HepG2 (cell line): Measurements from ENCODE around the gene CST3.

Experiments used
- FOXK1 ChIP-seq: sonication (generic); formaldehyde crosslinking; IDR thresholded peaks from 2 replicates; pipeline ENCODE4 v1.4.0; 2020; ENCODE audit warnings: low read depth, missing genetic modification reagents, borderline replicate concordance
- HMG20B ChIP-seq: conservative IDR thresholded peaks from 2 replicates; pipeline ENCODE4 v1.6.1; 2016; ENCODE audit warnings: missing genetic modification reagents, missing compliant biosample characterization
- JUND ChIP-seq: sonication (generic); formaldehyde crosslinking; IDR thresholded peaks from 2 replicates; pipeline ENCODE4 v1.8.0; 2022; ENCODE audit warnings: mild to moderate bottlenecking, missing genetic modification reagents
- ZKSCAN8 ChIP-seq: IDR thresholded peaks from 2 replicates; pipeline ENCODE4 v1.6.1; 2016; ENCODE audit warnings: borderline replicate concordance, missing genetic modification reagents, missing compliant biosample characterization
- ZNF558 ChIP-seq: sonication (generic); formaldehyde crosslinking; IDR thresholded peaks from 2 replicates; pipeline ENCODE4 v1.9.0; 2022; ENCODE audit warnings: mild to moderate bottlenecking, missing genetic modification reagents, borderline replicate concordance
- TF ChIP-seq, protein P1 (sequence below): sonication (generic); formaldehyde crosslinking; IDR thresholded peaks from 2 replicates; pipeline ENCODE4 v1.4.0; 2020; ENCODE audit warnings: mild to moderate bottlenecking, low read depth, missing genetic modification reagents
- TF ChIP-seq, protein P2 (sequence below): sonication (generic); formaldehyde crosslinking; IDR thresholded peaks from 2 replicates; pipeline ENCODE4 v1.5.0; 2020; ENCODE audit warnings: mild to moderate bottlenecking, missing genetic modification reagents, moderate library complexity
- TF ChIP-seq, protein P3 (sequence below), 2 experiments: IDR thresholded peaks; 2 replicates each; pipeline ENCODE4 v1.6.1; 2011 to 2012; ENCODE audit warnings: low read length in 2 of 2, borderline replicate concordance in 1 of 2, low read depth in 1 of 2, mild to moderate bottlenecking in 1 of 2, moderate library complexity in 1 of 2

DNA sequence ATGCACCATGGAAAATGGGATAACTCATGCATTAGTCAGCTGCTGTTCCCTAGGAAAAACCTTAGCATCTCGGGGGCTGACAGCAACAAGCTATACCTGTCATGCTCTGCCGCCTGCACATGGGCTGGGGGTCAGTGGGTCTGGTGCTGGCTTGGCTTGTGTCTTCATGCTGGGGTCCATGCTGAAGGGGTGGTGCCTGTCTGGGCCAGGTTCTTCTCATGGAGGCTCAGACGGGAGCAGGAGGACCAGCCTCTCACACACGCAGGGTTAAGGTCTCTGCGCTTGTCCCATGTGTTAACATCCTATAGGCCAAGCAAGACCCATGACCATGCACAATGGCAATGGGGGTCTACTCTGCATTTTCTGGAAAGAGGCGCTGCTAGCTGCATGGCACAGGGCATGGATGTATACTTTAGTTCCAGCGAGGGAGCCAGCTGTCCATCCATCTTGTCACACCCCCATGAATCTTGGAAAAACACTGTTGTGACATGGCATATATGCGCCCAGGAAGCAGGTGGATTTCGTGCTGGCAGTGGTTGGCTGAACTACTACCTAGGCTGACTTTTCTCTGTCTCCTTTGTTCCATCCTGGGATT is 24.6 kb upstream of the CST3 start:
- TF ChIP-seq, protein P1, sequence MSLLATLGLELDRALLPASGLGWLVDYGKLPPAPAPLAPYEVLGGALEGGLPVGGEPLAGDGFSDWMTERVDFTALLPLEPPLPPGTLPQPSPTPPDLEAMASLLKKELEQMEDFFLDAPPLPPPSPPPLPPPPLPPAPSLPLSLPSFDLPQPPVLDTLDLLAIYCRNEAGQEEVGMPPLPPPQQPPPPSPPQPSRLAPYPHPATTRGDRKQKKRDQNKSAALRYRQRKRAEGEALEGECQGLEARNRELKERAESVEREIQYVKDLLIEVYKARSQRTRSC (CRISPR knock-in tag), result no peak
- TF ChIP-seq, protein P2, sequence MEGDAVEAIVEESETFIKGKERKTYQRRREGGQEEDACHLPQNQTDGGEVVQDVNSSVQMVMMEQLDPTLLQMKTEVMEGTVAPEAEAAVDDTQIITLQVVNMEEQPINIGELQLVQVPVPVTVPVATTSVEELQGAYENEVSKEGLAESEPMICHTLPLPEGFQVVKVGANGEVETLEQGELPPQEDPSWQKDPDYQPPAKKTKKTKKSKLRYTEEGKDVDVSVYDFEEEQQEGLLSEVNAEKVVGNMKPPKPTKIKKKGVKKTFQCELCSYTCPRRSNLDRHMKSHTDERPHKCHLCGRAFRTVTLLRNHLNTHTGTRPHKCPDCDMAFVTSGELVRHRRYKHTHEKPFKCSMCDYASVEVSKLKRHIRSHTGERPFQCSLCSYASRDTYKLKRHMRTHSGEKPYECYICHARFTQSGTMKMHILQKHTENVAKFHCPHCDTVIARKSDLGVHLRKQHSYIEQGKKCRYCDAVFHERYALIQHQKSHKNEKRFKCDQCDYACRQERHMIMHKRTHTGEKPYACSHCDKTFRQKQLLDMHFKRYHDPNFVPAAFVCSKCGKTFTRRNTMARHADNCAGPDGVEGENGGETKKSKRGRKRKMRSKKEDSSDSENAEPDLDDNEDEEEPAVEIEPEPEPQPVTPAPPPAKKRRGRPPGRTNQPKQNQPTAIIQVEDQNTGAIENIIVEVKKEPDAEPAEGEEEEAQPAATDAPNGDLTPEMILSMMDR (CRISPR knock-in tag), result no peak
- TF ChIP-seq, protein P3, sequence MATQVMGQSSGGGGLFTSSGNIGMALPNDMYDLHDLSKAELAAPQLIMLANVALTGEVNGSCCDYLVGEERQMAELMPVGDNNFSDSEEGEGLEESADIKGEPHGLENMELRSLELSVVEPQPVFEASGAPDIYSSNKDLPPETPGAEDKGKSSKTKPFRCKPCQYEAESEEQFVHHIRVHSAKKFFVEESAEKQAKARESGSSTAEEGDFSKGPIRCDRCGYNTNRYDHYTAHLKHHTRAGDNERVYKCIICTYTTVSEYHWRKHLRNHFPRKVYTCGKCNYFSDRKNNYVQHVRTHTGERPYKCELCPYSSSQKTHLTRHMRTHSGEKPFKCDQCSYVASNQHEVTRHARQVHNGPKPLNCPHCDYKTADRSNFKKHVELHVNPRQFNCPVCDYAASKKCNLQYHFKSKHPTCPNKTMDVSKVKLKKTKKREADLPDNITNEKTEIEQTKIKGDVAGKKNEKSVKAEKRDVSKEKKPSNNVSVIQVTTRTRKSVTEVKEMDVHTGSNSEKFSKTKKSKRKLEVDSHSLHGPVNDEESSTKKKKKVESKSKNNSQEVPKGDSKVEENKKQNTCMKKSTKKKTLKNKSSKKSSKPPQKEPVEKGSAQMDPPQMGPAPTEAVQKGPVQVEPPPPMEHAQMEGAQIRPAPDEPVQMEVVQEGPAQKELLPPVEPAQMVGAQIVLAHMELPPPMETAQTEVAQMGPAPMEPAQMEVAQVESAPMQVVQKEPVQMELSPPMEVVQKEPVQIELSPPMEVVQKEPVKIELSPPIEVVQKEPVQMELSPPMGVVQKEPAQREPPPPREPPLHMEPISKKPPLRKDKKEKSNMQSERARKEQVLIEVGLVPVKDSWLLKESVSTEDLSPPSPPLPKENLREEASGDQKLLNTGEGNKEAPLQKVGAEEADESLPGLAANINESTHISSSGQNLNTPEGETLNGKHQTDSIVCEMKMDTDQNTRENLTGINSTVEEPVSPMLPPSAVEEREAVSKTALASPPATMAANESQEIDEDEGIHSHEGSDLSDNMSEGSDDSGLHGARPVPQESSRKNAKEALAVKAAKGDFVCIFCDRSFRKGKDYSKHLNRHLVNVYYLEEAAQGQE (IDR thresholded peaks at IDR 0.05; ENCODE audit: borderline replicate concordance in 1 of 2, low read depth in 1 of 2, low read length in 2 of 2), result no peak
- no peak for TF ChIP-seq HMG20B (CRISPR knock-in tag)
- TF ChIP-seq JUND, result no peak
- TF ChIP-seq FOXK1 (CRISPR knock-in tag), result no peak
- no peak for TF ChIP-seq ZNF558
- TF ChIP-seq ZKSCAN8 (CRISPR knock-in tag), result no peak
